ENCODE measurements around the gene SIRPG.

DNA sequence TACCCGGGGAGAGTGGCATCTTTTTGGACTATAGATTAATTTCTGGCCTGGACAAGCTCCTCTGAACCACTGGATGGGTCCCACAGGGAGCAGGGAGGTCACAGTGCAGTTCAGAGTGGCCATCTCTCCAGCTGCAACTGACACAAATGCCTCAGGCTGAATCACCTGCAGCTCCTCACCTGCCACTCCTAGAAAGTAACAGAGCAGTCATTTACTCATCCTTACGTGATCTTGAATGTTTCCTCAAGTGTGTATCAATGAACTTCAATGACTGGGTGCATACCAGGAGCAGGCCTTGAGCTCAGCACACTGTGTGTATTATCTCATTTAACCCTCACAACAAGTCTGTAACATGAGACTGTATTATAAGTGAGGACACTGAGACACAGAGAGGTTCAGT lies 40.0 kb upstream of the SIRPG start:
- TF ChIP-seq EP300 (IDR thresholded peaks at IDR 0.05) (no peak), POLR2A (IDR thresholded peaks at IDR 0.05) (no peak)
